ENCODE measurements around the gene STARD5.

Gene STARD5

GRCh38 chr15:81271761-81272644, 51.9 kb downstream of the STARD5 start:
- no peak for DNase-seq

DNA sequence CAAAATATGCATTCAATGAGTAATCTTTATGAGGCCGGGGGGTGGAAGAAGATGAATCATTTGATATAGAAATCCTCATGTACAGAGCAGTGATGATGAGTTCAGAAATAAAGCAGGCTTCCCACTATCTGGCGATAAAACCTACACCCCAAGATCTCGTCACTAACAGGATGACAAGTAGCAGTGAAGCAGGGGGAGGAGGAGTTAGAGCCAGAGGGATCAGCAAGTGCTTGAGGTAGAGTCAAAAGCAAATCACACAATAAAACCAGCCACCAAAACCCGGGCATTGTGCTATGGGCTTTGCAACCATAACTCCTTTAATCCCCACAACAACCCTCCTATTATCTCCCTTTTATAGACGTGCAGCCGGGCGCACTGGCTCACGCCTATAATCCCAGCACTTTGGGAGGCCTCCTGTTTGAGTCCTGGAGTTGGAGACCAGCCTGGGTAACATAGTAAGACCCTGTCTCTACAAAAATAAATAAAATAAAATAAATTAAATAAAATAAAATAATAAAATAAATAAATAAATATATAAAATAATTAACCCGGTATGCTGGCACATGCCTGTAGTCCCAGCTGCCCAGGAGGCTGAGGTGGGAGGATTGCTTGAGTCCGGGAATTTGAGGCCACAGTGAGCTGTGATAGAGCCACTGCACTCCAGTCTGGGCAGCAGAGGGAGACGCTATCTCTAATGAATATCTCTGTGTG, 53.0 kb downstream of the STARD5 start:
- no peak for DNase-seq

DNA sequence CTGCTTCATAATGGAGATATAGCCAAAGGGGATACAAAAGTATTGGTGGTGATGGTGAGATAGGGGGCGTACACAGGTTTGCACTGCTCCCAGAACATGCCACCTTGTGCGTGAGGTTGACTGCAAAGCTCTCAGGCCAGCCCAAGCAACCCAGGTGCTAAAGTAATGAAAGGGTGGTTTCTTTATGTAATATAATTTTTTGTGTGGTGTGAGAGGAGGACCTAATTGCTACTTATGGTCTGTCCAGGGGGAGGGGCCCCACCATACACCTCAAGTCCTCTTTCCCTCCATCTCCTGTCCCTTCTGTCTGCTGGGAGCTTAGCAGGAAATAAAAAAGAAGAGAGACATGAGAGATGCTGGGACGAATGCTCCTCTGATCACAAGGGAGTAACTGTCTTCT, 53.8 kb downstream of the STARD5 start:
- no peak for DNase-seq

DNA sequence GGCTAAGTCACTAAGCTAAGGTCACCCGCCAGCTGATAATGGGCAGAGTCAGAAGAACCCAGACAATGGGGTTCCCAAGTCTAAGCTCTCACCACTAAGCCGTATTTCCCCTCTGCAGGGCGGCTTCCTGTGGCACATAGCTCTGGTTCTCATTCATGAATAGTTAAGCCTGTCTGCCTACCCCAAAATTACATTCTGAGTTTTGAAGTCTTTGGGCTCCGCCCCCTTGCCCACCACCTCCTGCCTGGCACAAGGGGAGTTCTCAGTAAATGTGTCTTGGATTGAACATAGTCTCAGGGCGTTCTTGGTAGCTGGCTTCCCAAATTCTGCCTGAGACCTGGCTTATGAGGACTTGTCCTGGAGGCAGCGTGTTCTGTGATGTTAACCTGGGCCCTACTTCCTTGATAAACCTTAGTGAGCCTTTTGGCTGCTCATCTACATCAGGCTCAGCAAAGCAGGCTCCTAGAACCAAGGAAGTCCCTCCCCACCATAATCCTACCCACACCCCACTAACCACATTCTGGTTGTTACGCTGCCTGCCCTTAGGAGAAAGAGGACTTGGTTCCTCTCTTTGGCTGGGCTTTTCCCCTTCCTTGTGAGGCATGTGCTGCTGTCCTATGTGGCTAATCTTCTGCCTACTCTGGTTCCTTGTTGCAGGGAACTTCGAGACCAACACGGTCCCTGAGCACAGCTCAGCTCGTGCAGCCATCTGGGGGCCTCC, 54.9 kb downstream of the STARD5 start:
- DNase-seq = no peak

GRCh38 chr15:81268340-81268739, 55.6 kb downstream of the STARD5 start:
- no peak for DNase-seq

GRCh38 chr15:81265944-81266775, 57.8 kb downstream of the STARD5 start:
- DNase-seq = peak; percentile 22 to 76

DNA sequence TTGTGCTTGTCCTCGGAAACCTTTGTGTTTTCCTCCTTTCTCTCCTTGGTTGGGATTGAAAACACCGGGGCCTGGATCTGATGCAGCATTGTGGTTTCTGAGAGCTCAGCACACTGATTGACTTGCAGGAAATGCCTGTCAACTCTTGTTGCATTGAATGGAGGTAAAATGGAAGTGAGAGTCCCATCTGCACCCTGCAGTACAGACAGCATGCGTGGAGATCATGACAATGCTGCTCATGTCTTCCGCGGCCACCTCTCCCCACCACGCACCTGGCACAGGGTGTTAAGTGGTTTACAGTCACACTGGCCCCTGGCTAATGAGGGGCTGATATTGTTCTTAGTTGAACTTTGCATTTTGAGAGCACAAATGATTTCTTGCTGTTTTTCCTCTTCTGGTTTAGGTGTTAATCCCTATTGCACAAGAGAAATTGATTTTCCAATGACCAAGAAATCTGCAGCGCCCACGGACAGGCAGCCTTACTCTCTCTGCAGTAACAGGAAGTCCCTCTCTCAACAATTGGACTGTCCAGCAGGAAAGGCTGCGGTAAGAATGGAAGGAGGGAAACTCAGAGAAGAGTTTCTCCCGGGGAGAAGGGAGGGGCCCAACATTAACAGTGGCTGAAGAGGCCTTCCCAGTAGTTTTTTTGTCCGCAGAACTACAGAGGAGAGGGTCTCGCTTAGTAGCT, 58.5 kb downstream of the STARD5 start:
- no peak for DNase-seq

GRCh38 chr15:81264072-81264857, 59.7 kb downstream of the STARD5 start:
- DNase-seq = no peak

GRCh38 chr15:81263477-81263876, 60.5 kb downstream of the STARD5 start:
- DNase-seq = no peak

GRCh38 chr15:81261172-81261811, 62.6 kb downstream of the STARD5 start:
- DNase-seq = no peak

- no peak for DNase-seq
Observed at GRCh38 chr15:81259760-81260298, 64.1 kb downstream of the STARD5 start.
